Right forelimb (tissue), 1 donor: ENCODE results near the gene LCN6.
"Not testable (repeated sequence)": the region's sequence is repeated elsewhere in the genome, so short reads cannot be mapped to it uniquely, and the experiment has no call there.

Source experiments
- DNase-seq: peaks from one replicate; pipeline ENCODE4 v3.0.0-alpha.2; 2018

Gene LCN6

DNA sequence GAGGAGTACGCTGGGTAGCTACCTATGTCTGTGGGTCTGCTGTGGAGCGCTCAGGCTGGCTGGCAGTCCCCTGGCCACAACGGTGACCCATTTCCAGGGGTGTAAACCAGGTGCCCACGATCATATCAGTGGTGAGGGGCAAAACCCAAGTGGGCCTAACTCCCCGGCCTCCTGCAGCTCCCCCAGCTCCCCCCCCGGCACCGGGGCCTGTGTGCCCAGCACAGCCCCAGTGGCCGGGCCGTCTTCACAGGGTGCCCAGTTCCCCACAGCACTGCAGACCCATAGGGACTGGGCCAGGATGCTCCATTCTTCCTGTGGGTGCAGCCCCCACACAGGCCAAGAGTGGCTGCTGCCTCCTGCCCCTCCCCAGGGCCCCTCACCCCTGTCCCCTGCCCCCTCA is 10.7 kb upstream of the LCN6 start:
- no peak for DNase-seq

DNA sequence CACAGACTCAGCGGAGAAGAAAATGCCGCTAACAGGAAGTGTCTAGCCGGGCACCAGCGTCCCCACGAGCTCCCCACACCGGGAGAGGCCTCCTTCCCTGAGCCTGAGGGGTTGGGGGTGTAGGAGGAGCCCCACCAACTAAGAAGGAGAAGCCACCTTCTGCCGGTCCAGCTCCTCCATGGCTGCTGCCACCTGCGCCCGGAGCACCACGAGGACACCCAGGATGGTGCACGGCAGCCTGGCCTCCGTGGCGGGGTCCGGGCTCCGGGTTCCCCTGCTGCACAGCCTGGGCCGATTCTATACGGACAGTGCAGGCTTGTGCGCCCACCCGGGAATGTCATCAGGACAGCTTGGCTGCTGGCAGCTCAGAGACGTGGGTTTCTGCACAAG is 9.4 kb upstream of the LCN6 start:
- DNase-seq, result no peak

DNA sequence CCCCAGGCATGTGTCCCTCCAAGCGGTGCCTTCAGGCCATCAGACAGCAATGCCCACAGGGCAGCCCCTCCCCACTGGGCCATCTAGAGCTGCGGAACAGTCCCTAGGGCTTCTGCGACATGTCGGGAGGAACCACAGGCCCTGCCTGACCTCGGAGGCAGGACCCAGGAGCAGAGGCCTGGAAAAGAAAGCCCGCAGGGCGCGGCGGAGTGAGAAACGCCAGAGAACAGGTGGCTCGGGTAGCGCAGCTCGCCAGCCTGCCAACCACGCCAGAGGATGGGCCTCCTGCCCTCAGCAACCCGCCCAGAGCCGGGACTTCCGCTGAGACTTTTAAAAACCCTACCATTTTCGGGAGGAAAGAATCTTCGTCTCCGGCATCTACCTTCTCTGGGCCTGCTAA is 9.0 kb upstream of the LCN6 start:
- DNase-seq, result no peak

DNA sequence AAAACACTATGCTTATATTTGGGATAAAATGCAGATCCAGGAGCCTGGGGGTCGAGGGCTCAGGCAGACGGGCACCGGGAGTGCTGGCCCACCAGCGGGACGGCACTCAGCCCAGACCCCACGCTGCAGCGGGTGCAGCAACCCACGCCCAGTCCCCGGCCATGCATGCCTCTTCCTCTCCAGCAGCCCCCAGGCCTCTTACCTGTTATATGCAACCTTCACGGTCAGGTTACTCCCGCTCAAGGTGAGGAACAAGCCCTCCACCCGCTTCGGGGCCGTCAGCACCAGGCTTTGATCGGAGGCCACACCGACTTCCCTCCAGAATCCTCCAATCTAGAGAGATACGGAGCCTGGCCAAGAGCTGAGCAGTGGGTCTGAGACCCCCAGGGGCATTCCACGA is 8.5 kb upstream of the LCN6 start:
- DNase-seq, result no peak

DNA sequence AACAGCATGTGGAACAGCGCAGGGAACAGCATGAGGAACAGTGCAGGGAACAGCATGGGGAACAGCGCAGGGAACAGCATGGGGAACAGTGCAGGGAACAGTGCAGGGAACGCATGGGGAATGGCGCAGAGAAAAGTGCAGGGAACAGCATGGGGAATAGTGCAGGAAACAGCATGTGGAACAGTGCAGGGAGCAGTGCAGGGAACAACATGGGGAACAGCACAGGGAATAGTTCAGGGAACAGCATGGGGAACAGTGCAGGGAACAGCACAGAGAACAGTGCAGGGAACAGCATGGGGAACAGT is 7.8 kb upstream of the LCN6 start:
- DNase-seq, result no peak

DNA sequence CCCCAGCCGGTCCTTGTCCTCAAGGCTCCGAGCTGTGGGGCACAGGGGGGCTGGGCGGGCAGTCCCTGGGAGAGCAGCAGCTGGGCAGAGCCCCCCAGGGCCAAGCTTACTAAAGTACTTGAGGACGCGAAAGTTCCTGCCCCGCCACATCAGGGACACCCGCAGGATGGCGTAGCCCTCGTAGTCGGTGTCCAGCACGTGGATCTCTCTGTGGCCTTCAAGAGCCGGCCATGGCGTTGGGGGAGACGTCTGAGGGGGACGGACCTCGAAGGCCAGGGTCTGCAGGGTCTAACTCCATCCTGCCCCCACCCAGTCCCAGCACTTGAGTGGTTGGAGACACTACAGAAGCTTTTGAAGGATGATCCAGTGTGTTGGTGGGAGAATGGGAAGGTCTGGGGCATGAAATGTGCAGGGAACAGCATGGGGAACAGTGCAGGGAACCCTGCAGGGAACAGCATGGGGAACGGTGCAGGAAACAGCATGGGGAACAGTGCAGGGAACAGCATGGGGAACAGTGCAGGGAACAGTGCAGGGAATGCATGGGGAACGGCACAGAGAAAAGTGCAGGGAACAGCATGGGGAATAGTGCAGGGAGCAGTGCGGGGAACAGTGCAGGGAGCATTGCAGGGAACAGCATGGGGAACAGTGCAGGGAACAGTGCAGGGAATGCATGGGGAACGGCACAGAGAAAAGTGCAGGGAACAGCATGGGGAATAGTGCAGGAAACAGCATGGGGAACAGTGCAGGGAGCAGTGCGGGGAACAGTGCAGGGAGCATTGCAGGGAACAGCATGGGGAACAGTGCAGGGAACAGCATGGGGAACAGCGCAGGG is 7.2 kb upstream of the LCN6 start:
- DNase-seq, result not testable (repeated sequence)

DNA sequence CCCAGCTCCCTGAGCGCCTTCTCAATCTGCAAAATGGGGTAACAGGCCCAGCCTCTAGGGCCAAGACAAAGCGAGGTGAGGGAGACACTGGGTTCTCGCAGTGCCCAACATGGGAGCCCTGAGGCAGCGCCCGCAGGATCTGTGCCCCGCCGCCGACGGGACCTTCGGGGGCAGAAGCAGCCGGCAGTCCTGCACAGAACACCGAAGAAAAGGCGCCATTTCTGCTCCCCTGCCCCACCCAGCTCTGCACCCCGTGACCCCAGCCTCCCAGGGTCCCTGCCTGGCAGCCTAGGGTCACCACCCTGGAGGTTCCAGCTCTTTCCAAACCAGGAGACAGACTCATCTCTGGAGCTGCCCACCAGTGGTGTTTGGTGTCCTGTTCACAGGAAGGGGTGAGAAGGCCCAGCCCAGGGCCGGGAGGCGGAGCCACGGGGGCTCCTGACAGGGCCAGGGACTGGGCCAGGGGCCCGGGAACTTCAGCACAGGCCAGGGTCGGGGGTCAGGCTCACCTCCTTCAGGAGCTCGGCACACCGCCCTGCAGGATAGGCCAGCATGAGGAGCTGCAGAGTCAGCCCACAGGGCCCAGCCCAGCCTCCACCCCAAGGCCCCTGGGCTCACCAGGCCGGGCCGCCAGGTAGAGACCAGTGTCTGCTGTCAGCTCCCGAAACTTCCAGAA is 6.4 kb upstream of the LCN6 start:
- DNase-seq, result no peak

DNA sequence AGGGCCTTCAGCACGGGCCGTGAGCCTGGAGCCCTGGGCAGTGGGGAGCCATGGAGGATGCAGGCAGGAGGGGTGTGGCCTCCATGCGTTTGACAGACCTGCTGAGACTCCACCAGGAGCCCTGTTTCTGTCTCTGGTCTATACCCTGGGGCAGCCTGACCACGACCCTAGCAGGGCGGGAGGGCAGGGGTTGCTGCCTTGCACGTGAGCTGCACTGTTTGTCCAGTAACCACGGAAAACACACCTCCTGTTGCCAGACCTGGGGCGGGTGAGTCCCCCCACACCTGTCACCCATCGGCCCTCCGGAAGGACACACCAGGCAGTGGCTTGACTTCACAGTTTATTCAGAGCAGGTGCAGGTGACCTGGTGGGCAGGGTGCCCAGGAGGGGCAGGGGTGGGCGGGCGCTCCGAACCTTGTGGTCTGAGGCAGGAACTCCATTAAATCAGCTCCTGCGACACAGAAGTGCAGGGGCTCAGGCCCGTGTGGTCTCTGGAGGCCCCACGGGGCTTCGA is 5.8 kb upstream of the LCN6 start:
- DNase-seq, result no peak

DNA sequence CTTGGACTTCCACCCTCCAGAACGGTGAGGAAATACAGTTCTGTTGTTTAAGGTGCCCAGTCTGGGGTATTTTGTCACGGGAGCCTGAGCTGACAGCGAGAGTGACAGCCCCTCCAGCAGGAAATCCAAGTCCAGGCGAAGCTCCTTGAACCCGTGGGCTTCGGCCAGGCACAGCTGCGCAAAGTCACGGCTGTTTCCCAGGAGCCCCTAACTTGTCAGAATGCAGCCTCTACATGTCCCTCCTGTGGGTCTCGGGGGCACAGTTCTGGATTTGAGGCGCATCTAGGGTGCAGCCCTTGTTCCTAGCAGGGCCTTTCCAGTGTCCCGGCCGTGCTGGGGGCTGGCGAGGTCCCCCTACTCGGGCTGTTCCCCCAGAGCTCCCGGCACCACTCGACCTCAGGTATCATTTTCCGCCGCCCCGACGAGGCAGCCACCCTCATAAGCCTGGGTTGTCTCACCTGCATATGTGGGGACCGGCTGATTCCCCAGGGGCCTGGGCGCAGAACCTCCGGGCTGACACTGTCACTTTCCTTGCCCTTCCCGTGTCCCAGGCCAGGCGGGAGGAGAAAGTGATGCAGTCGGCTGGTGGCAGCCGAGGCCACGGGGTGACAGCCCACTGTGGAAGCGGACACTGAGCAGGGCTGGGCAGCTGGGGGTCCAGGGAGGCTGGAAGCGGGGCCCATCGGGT is 5.2 kb upstream of the LCN6 start:
- DNase-seq, result no peak

DNA sequence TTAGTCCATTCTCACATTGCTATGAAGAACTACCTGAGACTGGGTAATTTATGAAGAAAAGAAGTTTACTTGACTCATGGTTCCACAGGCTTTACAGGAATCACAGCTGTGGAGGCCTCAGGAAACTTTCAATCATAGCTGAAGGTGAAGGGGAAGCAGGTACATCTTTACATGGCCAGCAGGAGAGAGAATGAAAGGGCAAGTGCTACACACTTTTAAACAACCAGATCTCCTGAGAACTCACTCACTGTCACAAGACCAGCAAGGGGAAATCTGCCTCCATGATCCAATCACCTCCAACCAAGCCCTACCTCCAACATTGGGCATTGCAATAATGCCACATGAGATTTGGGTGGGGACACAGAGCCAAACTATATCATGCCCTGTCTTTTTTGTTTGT is 3.5 kb upstream of the LCN6 start:
- DNase-seq, result no peak

DNA sequence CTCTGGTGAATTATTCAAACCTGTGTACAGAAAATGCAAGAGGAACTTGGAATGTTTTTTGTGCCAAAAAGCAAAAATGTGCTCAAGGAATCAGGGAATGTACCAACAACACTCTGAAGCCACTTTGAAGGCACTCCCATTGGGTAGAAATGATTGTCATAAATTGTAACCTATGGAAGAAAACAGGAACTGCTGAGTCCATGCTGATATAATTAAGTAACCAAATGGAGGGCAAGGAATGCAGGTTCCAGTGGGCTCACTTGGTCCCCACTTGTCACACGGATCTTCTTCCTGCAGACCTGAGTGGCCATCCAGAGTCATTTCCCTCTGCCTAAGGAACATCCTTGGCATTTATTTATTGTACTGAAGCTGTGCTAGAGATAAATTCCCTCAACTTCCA is 2.9 kb upstream of the LCN6 start:
- no peak for DNase-seq

DNA sequence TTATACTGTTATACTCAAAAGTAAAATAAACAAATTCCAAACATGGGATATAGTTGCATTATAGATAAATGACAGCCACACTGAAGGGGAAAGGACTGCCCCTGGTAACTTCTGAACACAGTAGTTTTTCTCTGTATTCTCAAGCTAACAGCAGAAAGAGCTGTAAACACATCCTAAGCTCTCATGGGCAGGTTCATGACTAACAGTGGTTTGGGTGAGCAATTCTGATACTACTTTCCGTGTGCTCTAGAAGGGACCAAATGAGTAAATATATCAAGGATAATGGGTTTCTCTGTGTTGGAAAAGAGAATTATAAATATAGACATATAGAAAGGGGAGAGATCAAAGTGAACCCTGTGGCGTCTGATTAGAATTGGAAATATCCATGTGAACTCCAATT is 2.2 kb upstream of the LCN6 start:
- no peak for DNase-seq

DNA sequence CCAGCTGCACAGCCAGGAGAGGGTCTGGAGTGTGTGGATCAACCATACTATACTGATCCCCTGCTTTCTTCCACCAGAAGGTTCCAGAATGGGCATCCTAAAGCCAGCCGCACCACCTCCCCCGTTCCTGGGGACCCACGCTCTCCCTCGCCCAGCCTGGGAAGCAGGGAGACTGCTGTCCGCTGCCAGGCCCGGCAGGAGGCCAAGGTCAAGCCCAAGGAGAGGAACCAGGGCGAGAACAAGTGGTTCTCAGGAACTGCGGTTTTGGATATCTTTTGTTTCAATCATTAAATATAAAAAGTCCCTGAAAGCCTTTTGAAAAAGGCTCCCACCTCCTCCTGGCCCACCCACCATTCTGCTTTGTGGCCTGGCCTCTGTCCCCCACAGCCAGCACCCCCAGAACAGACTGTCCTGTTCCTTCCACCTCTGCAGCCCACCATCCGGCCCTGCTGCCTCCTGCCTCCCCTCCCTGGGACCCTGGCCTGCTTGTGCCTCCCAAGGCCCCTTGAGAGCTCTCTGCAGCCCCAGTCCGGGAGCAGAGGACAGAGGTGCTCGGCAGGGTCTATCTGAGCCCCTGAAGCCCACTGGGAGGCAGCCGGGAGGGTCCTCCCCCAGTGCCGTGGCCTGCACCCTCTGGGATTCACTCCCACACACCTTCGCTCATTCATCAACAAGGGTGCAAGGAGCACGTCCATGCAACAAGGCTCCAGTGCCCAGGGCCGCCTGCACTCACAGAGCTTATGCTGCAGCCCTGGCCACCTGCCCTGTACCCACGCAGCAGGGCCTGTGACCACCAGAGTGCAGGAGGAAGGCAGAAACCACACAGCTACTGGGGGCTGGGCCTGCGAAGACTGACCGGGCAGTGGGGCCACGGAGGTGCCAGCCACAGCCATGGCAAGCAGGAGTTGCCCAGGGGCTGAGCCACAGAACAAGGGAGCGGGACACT is 614 bp upstream of the LCN6 start:
- peak; percentile 29 for DNase-seq

DNA sequence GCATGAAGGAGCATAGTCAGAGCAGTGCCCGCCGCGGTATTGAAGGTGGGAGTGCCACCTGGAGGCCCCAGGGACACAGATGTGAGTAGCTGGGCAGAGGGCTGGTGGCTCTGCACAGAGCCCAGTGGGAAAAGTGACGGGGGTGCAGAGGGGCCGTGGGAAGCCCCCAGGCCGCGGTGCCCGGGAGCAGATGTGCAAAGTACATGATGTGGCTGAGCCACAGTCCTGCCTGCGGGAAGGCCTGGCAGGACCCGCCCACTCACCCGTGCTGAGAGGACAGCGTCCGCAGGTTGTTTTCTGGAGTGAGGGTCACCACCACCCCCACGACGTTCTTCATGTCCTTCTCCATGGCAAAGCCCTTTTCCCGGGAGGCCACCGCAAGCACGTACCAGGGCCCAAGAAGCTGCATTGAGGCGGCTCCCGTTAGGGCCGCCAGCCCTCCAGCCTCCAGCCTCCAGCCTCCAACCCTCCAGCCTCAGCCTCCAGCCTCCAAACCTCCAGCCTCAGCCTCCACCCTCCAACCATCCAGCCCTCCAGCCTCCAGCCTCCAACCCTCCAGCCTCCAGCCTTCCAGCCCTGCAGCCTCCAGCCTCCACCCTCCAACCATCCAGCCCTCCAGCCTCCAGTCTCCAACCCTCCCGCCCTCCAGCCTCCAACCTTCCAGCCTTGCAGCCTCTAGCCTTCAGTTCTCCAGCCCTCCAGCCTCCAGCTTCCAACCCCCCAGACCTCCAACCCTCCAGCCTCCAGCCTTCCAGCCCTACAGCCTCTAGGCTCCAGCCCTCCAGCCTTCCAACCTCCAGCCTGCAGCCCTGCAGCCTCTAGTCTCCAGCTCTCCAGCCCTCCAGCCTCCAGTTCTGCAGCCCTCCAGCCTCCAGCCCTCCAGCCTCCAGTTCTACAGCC is 914 bp downstream of the LCN6 start:
- peak; percentile 30 for DNase-seq

DNA sequence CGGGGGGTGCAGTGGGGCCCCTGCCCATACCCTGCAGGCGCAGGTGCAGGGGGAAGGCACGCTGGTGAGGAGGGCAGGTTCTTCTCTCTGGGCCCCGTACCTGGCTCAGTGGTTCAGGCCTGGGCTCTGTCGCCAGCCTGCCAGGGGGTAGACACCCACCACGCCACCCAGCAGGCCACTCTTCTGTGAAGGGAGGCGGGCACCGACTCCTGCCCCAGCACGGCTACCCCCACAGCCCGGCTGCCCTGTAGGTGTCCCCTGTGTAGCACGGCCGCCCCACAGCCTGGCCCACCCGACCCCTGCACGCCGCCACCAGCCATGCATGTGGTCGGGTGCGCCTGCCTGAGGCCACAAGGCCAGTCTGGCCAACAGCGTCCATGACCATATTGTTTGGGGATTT is 1.7 kb downstream of the LCN6 start:
- DNase-seq, result peak; percentile 25

DNA sequence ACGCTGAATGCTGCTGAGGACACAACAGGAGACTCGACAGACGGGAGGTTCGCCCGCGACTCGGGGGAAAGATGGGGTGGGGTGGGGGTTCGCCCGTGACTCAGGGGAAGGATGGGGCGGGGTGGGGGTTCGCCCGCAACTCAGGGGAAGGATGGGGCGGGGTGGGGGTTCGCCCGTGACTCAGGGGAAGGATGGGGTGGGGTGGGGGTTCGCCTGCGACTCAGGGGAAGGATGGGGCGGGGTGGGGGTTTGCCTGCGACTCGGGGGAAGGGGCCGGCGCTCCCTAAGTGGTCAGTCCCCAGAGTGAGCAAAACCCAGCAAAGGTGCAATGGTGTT is 2.2 kb downstream of the LCN6 start:
- no peak for DNase-seq

DNA sequence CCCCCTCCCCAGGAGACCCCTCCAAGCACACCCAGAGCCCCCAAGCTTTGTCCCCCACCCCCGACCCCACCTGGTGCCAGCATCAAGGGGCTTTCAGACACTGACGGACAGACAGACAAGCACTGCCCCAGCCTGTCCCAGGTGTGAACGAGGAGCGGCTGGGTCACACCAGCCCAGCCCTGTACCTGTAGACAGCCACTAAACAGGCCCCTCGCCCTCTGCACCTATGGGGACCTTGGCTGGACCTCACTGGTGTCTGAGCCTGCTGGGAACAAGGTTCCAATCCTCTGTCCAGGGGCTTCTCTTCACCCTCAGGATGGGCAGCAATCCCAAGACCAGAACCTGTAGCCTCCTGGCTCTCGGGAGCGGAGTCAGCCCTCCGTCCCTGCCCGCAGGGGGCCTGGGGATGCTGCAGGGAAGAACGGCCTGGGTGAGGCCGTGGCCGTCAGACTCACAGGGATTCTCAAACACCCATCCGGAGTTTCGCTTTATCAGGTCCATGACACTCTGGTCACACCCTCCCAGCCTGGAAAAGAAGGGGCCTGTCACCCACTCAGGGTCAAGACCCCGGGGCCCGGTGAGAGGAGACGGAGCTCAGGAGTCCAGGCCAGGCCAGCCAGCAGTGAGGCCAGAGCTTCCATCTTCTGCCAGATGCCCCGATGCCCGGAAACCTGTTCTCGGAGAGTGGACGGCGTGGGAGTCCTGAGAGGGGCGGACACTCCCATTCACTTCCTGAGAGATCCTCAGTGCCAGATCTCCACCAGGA is 2.8 kb downstream of the LCN6 start:
- DNase-seq, result peak; percentile 30

DNA sequence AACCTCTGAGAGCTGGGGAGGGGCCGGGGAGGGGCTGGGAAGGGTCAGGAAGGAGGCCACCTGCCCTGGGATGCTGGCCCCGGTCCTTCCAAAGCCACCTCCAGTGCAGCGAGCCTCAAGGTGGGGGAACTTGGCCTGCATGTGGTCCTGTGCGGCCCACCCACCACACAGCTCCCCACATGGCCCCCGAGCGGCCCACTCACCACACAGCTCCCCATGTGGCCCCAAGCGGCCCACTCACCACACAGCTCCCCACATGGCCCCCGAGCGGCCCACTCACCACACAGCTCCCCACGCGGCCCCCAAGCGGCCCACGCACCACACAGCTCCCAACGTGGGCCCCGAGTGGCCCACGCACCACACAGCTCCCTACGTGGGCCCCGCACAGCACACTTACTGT is 3.6 kb downstream of the LCN6 start:
- no peak for DNase-seq

DNA sequence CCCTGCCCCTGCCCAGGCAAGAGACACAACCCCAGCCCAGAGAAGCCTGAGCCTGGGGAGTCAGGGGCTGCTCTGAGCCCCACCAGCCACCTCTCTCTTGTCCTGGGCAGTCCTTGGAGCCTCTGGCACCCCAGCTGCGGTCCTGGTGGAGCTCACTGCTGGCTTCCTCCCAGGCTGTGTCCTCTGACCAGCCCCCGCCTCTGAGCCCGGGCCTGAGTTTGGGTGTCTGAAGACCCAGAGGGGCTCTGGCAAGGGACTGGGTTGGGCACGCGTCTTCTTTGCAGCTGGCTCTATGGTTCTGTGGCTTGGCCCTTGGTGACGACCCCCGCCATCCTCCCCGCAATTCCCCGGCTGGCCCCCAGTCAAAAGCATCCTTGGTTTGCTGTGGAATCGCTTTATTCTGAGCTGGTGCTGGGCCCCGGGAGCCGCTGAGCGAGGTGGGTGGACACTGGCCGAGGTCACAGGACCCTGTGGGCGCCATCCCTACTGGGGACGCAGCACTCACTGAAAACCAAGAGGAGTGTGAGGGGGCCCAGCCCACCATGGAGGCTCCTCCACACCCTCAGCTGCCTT is 4.6 kb downstream of the LCN6 start:
- no peak for DNase-seq

DNA sequence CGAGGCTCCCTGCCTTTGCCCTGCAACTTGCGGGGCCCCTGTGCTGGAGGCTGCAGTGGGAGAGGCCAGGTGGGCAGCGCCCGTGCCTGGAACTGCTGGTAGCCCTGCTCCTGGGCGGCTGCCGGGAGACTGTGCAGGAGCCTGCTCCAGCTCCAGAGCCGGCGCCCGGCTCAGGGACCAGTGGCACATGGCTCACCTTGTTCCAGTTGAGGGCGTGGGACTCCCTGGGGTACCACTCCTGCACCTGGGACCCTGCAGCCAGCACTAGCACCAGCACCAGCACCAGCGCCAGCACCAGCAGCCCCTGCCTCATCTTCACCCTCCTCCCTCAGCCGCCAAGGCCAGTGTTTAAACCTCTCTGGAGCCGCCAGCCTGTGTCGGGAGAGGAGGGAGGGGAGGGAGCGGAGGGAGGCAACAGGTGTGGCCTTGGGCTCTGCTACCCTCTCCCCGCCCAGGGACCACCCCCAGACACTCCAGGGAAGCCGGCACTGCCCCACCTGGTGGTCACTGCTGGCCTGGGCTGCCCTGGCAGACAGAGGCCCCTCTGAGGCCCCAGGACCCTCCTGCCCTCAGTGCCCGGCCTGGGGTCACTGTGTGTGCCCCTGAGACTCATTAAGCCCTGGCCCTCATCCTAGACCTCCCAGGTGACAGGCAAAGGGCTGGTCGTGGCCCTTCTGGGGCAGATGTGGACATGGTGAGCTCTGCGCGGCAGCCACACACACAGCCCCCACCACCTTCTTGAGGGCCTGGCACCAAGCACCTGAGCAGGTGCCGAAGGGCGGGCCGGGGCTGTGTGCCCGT is 5.5 kb downstream of the LCN6 start, which contains the start of gene LCN10:
Gene LCN10, minus strand, starts transcription at position 350 of the 801 bp plus-strand sequence. Its CDS starts 37 bp downstream, at position 313.
- DNase-seq, result no peak
